MCF 10A (cell line): ENCODE measurements around the gene AUTS2. TPM values are rescaled to one million over a fixed set of nuclear protein-coding genes. Genes with fewer than 3 reads are reported as not detected.

Experiments used
- BruUV-seq: library from RNA; stranded (reverse); fragments of 400-500 nt; replicated peaks from 2 replicates; lab custom pipeline; 2021; lab: Mats Ljungman, UMichigan
- CTCF ChIA-PET: fragments of 300-600 bp; sonication (Branson Sonifier 250); formaldehyde crosslinking; extraction: SDS; loops from one replicate; lab custom pipeline; 2021; ENCODE audit warnings: antibody characterized with exemption, inconsistent platforms; lab: Yijun Ruan, JAX
- POLR2A ChIA-PET: fragments of 300-600, 350-650 bp; sonication (Branson Sonifier 250); formaldehyde crosslinking; extraction: SDS; loops from one replicate; lab custom pipeline; 2020; ENCODE audit warnings: antibody characterized with exemption, inconsistent platforms; lab: Yijun Ruan, JAX
- DNase-seq: peaks from one replicate; pipeline ENCODE4 v3.0.0-alpha.2; 2018; ENCODE audit not compliant: unreplicated experiment
- H3K27ac Mint-ChIP-seq: one replicate; pipeline ENCODE4 v1.8.0; 2022; ENCODE audit warnings: mild to moderate bottlenecking, low read depth, mixed read lengths; ENCODE audit not compliant: unreplicated experiment
- H3K27me3 Mint-ChIP-seq: one replicate; pipeline ENCODE4 v1.8.0; 2022; ENCODE audit warnings: mixed read lengths; ENCODE audit not compliant: insufficient read depth, unreplicated experiment
- H3K36me3 Mint-ChIP-seq: one replicate; pipeline ENCODE4 v1.8.0; 2022; ENCODE audit warnings: mild to moderate bottlenecking, moderate library complexity, mixed read lengths; ENCODE audit not compliant: insufficient read depth, unreplicated experiment
- H3K4me1 Mint-ChIP-seq: one replicate; pipeline ENCODE4 v1.8.0; 2022; ENCODE audit warnings: mixed read lengths; ENCODE audit not compliant: insufficient read depth, unreplicated experiment
- H3K4me3 Mint-ChIP-seq: one replicate; pipeline ENCODE4 v1.8.0; 2022; ENCODE audit warnings: mild to moderate bottlenecking, moderate library complexity, mixed read lengths; ENCODE audit not compliant: unreplicated experiment
- H3K9me3 Mint-ChIP-seq: one replicate; pipeline ENCODE4 v1.8.0; 2022; ENCODE audit warnings: mixed read lengths; ENCODE audit not compliant: unreplicated experiment
- CTCF ChIP-seq: fragments of 200-600 bp; IDR thresholded peaks from one replicate; pipeline ENCODE4 v1.8.0; 2022; ENCODE audit warnings: antibody characterized with exemption, mild to moderate bottlenecking; ENCODE audit not compliant: unreplicated experiment
- intact Hi-C: fragments of 100-400 bp; cut with micrococcal nuclease; formaldehyde crosslinking; loops from 2 replicates; pipeline ENCODE4 v1.14.1; 2022
- total RNA-seq: library from RNA; stranded (reverse); gene quantifications from 2 replicates; pipeline ENCODE4 v1.2.3, GENCODE V29; 2022

AUTS2 gene
- total RNA-seq, 1 experiment from 2014 or later: 1.3 TPM

- Mint-ChIP-seq H3K9me3 (peaks cover 4% of the 10 kb centered on the region), H3K27ac (no peak overlapping the region), H3K4me1 (no peaks in the 10 kb centered on the region), H3K36me3 (no peaks in the 10 kb centered on the region), H3K4me3 (no peak overlapping the region), H3K27me3 (no peaks in the 10 kb centered on the region)
- POLR2A ChIA-PET: no interaction called here
- CTCF ChIA-PET: no interaction called here
- intact Hi-C loops: no loop called here
- TF ChIP-seq CTCF: no peak
- BruUV-seq: no TSS peak
- no peak for DNase-seq
Measured at GRCh38 chr7:69622014-69622835, 23.9 kb downstream of the AUTS2 start.

GRCh38 chr7:69622960-69623359 is 24.7 kb downstream of the AUTS2 start:
- Mint-ChIP-seq H3K27me3 (no peaks in the 10 kb centered on the region), H3K9me3 (peaks cover 6% of the 10 kb centered on the region), H3K27ac (no peak overlapping the region), H3K4me1 (no peaks in the 10 kb centered on the region), H3K36me3 (no peaks in the 10 kb centered on the region), H3K4me3 (no peak overlapping the region)
- POLR2A ChIA-PET: no interaction called here
- TF ChIP-seq CTCF: no peak
- no TSS peak for BruUV-seq
- CTCF ChIA-PET: no interaction called here
- DNase-seq: no peak
- intact Hi-C loops: no loop called here

GRCh38 chr7:69624435-69625230 is 26.4 kb downstream of the AUTS2 start:
- intact Hi-C loops: no loop called here
- Mint-ChIP-seq H3K9me3 (peaks cover 8% of the 10 kb centered on the region), H3K4me1 (no peaks in the 10 kb centered on the region), H3K27me3 (no peaks in the 10 kb centered on the region), H3K36me3 (no peaks in the 10 kb centered on the region), H3K27ac (no peak overlapping the region), H3K4me3 (no peak overlapping the region)
- ChIA-PET CTCF (interaction anchor here (0.6 kb wide), 1 partner anchor 1756 kb away, joined by 3 read pairs; no protein-coding TSS in a partner anchor), POLR2A (no interaction called here)
- no peak for TF ChIP-seq CTCF
- BruUV-seq: no TSS peak
- DNase-seq: no peak

GRCh38 chr7:69625238-69625637 is 27.0 kb downstream of the AUTS2 start:
- Mint-ChIP-seq H3K27me3 (no peaks in the 10 kb centered on the region), H3K36me3 (no peaks in the 10 kb centered on the region), H3K4me1 (no peaks in the 10 kb centered on the region), H3K9me3 (peaks cover 8% of the 10 kb centered on the region), H3K27ac (no peak overlapping the region), H3K4me3 (no peak overlapping the region)
- ChIA-PET POLR2A (no interaction called here), CTCF (interaction anchor here (0.6 to 0.7 kb wide), 2 partner anchors 183 to 1307 kb away, joined by 3 read pairs; no protein-coding TSS in a partner anchor)
- intact Hi-C loops: no loop called here
- no TSS peak for BruUV-seq
- TF ChIP-seq CTCF: no peak
- DNase-seq: no peak
